A673 (cell line): ENCODE data around the gene CDK11B.

Source experiments
- CTCF ChIP-seq: fragments of 300-800, 200-600 bp; sonication (generic); conservative IDR thresholded peaks from 2 replicates; pipeline ENCODE4 v1.5.1; 2017; ENCODE audit warnings: low read depth, mild to moderate bottlenecking, antibody characterized with exemption, low read length, moderate library complexity, mixed read lengths
- EZH2 ChIP-seq: fragments of 200-600 bp; sonication (generic); IDR thresholded peaks from 2 replicates; pipeline ENCODE4 v1.6.1; 2017; ENCODE audit warnings: borderline replicate concordance, low read depth, mild to moderate bottlenecking, mixed read lengths, antibody characterized with exemption, low read length; ENCODE audit not compliant: poor library complexity, severe bottlenecking

GRCh38 chr1:1680031-1680911, 21.5 kb upstream of the CDK11B start:
- TF ChIP-seq CTCF (no peak), EZH2 (no peak)
